HCEC 1CT (cell line): ENCODE data around the gene TSPEAR.
"Not testable (repeated sequence)": the region's sequence is repeated elsewhere in the genome, so short reads cannot be mapped to it uniquely, and the experiment has no call there.

Experiments
- DNase-seq: peaks from one replicate; pipeline ENCODE4 v3.0.0-alpha.2; 2017

TSPEAR gene

DNA sequence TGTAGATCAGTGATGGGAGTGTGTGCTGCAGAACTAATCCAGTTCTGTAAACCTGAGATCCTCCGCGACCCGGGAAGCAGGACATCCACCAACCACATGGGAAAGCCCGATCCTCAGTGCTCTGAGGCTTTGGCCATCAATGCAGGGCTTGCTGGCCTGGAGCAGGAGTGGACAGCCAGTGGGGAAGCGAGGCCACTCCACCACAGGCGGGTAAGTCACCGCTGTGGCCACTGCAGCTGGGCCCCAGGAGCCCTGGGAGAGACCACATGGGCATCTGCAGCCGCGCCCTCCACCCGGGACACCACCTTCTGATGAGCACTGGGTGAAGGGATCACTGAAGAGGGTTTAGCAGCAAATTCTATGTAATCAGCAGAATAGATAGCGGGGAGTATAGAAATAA lies 30.2 kb downstream of the TSPEAR start:
- no peak for DNase-seq

DNA sequence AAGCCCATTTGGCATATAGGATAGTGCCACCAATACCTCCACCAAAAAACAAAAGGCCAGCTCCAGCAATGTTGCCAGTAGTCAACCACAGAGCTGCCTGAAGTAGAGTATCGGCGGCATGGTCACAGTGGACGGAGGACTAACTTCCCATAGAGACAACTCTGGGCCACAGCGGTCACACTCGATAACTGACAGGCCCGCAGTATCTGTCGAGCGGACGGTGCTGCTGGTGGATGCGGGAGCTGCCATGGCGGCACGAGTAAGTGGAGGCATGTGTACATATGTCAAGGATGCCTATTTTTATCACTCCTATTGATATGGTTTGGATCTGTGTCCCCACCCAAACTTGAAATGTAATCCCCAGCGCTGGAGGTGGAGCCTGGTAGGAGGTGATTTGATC lies 33.5 kb downstream of the TSPEAR start:
- DNase-seq: no peak

DNA sequence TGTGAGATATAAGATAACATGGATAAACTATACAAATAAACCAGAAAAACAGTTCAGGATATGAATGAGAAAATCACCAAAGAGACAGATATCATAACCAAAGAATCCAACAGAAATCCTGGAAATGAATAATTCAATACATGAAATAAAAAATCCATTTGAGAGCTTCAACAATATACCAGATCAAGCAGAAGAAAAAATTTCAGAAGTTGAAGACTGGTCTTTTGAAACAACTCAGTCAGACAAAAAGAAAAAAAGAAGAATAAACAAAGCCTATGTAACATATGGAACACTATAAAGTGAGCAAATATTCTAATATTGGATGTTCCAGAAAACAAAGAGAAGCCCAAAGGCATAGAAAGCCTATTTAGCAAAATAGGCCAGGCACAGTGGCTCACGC lies 39.5 kb downstream of the TSPEAR start:
- DNase-seq: no peak

DNA sequence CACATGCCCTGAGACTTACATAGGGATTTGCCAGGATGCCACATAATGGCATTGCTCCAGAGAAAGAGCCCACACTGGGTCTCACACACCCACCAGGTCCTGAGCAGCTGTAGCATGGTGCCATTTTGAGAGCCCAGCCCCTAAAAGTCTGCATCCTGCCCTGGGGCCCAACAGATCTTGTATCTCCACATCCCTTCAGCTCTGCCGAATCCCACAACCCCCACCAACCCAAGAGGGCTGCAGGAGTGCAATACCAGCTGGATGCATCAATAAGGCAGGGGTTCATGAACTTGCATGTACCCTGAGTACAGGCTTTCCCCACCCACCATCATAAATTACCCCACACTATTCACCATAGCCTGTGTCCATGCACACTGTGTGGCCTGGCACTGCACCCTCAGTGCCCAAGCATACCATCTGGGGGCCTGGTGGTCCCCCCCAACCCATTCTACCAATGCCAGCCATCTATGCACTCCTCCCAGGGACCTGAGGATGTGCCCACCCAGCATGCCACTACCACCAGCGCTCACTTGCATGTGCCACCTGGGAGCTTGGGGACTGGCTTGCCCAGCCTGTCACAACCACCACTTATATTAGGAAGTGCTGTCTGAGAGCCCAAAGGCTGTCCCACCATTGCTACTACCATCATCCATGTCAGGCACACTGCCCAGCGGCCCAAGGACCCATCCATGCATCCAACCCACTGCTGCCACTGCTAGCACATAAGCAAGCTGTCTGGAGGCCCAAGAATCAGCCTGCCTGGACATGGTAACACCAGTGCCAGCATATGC lies 40.5 kb downstream of the TSPEAR start:
- DNase-seq: no peak

GRCh38 chr21:44667612-44668011 lies 43.8 kb downstream of the TSPEAR start:
- no peak for DNase-seq

GRCh38 chr21:44666401-44667320 lies 44.7 kb downstream of the TSPEAR start, which contains the start of gene KRTAP12-2:
TSS of gene KRTAP12-2 (minus strand) at chr21:44666927. CDS start at chr21:44666886, 41 bp downstream.
- no peak for DNase-seq

DNA sequence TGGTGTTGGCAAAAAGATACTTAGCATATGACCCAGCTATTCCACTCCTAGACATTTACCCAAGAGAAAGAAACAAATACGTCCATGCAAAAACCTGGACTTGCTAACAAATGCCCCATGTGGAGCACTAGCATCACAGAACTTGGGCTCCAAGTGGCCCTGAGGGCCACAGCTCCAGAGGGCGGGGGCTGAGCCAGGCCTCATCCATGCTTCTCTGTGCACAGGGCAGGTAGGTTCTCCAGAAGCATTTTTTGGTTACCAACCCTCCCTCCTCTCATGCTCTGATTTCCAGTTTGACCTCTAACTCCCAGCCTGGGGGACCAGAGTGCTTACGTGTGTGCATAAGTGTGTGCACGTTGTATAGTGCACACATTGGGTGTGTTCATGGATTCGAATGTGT lies 46.7 kb downstream of the TSPEAR start:
- DNase-seq: no peak

DNA sequence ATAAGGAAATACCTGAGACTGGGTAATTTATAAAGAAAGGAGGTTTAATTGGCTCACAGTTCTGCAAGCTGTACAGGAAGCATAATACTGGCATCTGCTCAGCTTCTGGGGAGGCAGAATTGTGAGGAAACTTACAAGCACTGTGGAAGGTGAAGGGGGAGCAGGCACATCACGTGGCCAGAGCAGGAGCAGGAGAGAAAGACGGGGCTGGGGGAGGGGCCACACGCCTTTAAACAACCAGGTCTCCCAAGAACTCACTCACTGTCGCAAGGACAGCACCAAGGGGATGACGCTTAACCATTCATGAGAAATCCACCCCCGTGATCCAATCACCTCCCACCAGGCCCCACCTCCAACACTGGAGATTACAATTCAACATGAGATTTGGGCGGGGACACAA lies 49.8 kb downstream of the TSPEAR start:
- not testable (repeated sequence) for DNase-seq

- DNase-seq: no peak
Measured at GRCh38 chr21:44658913-44659595, 52.3 kb downstream of the TSPEAR start.

DNA sequence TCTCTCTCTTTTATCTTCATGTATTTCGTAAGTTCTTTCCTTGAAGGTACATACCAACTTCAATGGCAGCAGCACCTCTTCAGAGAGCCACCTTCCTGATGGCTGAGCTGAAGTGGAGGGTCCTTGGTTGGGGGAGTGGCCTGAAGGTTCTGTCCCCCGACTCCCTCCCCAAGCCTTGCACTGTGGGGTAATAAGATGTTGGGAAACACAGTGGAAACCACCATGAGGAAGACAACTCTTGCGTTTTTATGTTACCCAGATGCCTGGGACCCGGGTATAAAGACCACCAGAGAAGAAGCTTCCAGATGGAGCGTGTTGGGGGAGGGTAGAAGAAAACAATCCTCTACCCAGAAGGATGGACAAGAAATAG lies 52.8 kb downstream of the TSPEAR start:
- DNase-seq: no peak

- DNase-seq: no peak
Measured at GRCh38 chr21:44657635-44658540, 53.5 kb downstream of the TSPEAR start, which contains the start of gene KRTAP12-3. TSS of gene KRTAP12-3 (plus strand) at chr21:44657932. CDS start at chr21:44657980, 48 bp downstream.

DNA sequence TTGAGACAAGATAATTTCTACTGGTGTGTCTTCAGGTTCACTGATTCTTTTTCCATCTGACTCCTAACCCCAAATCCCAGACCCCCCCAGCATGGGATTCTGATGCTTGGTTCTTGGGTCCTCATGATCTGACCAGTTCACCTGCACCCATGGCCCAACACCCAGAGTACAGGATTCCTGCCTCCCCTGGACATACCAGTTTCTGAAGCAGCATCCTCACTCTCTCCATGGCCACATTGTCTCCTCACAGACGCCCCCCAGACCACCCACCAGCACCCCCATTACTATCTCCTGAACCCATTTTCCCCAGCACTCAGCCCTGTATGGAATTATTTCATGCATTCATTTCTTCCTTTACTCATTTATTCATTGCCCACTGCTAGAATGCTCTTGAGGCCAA lies 54.5 kb downstream of the TSPEAR start:
- no peak for DNase-seq

DNA sequence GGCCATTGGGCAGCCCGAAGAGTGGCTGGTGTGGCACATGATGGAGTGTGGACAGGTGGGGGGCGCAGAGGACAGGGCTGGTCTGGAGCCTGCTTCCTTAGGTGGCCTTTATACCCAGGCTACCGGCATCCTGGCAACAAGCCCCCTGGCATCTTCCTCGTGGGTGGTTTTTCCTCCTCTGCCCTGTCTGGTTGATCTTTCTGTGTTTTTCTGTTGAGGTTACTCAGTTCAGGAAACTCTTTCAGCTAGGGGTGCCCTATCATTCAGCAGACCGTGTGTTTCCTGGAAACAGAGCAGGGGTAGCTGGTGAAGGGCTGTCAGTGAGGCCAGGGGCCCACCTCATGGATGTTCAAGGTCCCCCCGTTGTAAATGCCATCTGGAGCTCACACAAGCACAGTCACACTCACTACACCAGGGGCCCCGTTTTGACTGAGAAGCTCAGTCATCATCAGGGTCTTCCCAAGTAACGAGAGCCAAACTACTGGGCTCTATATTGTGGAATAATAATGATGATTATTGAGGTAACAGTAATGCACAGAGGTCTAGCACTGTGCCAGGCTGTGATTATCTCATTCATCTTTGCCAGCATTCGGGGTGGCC lies 56.7 kb downstream of the TSPEAR start, which contains the start of gene KRTAP12-4:
Gene KRTAP12-4 (minus strand): TSS at position 84 of the 600 bp plus-strand sequence. CDS start 45 bp downstream, at position 39.
- no peak for DNase-seq

DNA sequence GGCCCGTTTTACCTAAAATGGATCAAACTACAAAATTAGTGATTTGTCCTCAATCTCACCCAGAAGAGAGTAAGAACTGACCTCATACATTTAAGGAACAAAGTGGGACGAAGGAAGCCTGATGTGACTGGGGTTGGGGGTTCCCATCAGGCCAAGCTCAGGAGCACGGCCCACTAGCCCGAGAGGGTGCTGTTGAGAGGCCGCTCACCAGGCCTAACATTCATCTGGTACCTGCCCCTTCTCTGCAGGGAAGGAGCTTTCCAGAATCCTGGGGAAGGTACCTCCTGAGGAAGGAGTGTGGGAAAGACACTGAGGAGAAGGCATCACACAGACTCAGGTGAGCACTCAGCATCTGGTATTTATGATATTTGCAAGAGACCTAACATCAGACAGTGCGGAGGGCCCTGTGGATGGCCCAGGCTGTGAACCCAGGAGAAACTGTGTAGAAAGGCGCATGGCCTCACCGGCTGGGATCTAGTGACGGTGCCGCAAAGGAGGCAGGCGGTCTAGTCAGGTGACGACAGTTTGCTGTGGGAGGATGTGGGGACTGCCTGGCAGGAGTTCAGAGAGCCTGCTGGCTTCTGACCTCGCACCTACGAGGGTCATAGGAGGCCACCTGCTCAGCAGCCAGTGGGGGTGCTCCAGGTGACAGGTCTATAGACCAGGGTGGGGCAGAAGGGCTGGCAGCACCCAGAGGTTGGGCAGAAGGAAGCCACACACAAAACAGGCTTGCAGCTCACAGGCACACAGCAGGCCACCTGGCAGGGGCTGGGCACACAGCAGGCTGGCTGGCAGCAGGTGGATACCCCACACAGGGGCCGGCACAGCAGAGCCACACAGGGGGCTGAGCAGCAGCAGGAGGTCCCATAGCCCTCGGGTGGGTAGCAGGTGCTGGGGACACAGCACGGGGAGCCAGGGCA lies 57.5 kb downstream of the TSPEAR start:
- DNase-seq: no peak

DNA sequence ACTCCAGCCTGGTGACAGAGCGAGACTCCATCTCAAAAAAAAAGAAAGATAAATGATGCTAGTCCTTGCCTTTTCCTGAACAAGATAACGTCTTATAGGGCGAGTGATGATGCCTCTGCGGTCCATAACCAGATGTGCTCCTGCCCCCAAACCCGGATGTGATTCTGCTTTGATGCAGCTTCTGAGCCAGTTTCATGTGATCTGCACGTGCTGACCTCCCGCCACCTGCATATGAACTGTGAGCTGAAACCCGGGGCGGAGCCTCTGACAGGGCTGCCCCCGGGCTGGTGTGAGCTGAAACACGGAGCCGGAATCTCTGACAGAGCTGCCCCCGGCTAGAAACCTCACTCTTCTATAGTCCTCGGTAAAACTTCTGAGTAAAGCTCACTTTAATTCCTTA lies 58.2 kb downstream of the TSPEAR start:
- no peak for DNase-seq

DNA sequence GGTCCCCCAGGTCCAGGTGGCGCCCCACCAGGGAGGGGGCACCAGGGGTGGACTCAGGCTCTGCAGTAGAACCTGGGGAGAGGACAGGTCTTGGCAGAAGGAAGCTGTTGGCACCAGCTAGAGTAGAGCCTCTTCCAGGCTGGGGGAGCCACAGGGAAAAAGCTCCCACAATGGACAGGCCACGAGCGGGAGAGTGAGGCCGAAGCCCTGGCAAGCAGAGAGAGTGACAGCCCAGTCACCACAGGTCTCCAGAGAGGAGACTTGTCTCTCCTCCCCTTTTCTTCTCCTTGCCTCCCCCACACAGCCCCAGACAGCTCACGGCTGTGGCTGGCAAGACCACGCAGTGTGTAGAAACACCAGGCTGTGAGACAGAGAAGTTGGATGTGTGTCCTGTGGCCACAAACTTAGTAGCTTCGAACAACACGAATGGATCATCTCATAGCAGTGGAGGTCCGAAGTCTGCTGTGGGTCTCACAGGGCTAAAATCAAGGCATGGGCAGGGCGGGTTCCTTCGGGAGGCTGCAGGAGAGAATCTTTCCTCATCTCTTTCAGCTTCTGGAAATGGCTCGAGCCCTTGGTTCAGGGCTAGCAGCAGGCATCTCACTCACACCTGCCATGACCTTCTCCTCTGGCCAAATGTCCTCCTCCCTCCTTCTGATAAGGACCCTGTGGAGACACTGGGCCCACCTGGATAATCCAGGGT lies 60.2 kb downstream of the TSPEAR start:
- DNase-seq: no peak

GRCh38 chr21:44650265-44650972 lies 61.0 kb downstream of the TSPEAR start:
- no peak for DNase-seq

DNA sequence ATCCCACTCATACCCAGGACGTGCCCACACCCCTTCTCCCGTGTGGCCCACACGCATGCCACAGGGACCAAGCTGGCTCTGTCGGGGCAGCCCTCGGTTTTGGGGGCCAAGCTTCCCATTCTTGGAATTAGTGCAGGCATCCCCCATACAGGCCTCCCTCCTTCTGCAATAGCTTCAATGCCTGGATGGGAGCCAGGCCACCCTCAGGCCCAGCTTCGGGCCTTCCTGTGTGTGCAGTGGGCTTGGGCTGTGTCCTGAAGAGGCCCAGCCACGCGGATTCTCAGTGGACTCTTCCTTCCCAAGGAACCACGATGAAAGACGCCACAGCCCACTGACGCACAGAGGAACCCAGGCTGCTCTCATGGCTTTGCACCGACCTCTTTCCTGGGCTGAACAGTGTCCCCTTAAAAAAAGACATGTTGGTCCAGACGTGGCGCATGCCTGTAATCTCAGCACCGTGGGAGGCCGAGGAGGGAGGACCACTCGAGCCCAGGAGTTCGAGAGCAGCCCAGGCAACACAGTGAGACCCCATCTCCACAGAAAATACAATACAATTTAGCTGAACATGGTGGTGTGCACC lies 61.8 kb downstream of the TSPEAR start:
- no peak for DNase-seq
